Measurements from ENCODE around the gene SEMA4D.

GRCh38 chr9:89370593-89370992 lies 127.3 kb downstream of the SEMA4D start:
- no peak for TF ChIP-seq CTCF (conservative IDR thresholded peaks at IDR 0.05; ENCODE audit: low read depth, low read length)
- TF ChIP-seq EZH2phosphoT487 (IDR thresholded peaks at IDR 0.05; ENCODE audit: borderline replicate concordance, low read length): no peak
- TF ChIP-seq EZH2 (IDR thresholded peaks at IDR 0.05; ENCODE audit: low read length, unreplicated experiment): no peak
